ACC112 (cell line): Measurements from ENCODE around the gene MYH4.

Experiments used
- H2AFZ ChIP-seq: fragments of 200-600 bp; sonication (generic); one replicate; pipeline ENCODE4 v1.6.0; 2017; ENCODE audit warnings: antibody characterized with exemption, low read length; ENCODE audit not compliant: unreplicated experiment
- H3K27ac ChIP-seq: fragments of 200-600 bp; sonication (generic); 2 replicates; pipeline ENCODE4 v1.5.1; 2014; ENCODE audit warnings: low read depth, mild to moderate bottlenecking, antibody characterized with exemption, low read length, moderate library complexity
- H3K27me3 ChIP-seq: fragments of 200-600 bp; sonication (generic); 2 replicates; pipeline ENCODE4 v1.6.1; 2014; ENCODE audit warnings: mild to moderate bottlenecking, antibody characterized with exemption, low read length, moderate library complexity, mixed read lengths; ENCODE audit not compliant: insufficient read depth
- H3K36me3 ChIP-seq: fragments of 200-600 bp; sonication (generic); 2 replicates; pipeline ENCODE4 v1.6.1; 2016; ENCODE audit warnings: mild to moderate bottlenecking, antibody characterized with exemption, low read length, moderate library complexity, mixed read lengths; ENCODE audit not compliant: insufficient read depth
- H3K4me1 ChIP-seq: fragments of 200-600 bp; sonication (generic); one replicate; pipeline ENCODE4 v1.6.1; 2016; ENCODE audit warnings: low read length, mixed read lengths; ENCODE audit not compliant: insufficient read depth, unreplicated experiment, control insufficient read depth
- H3K4me3 ChIP-seq: fragments of 200-600 bp; sonication (generic); 2 replicates; pipeline ENCODE4 v1.5.1; 2014; ENCODE audit warnings: mild to moderate bottlenecking, low read depth, low read length
- H3K79me2 ChIP-seq: fragments of 200-600 bp; sonication (generic); one replicate; pipeline ENCODE4 v1.6.0; 2016; ENCODE audit warnings: low read length; ENCODE audit not compliant: control insufficient read depth, unreplicated experiment, insufficient read depth

Gene MYH4

GRCh38 chr17:10469459-10469858, at the start of gene MYH4:
Gene MYH4 (minus strand): TSS chr17:10469559. CDS start chr17:10466745, 2,814 bp downstream.
- no peak within 1 kb of the TSS for H3K4me3 ChIP-seq
- no peaks in the 10 kb centered on the region for H3K36me3 ChIP-seq
- H3K27ac ChIP-seq: no peak within 1 kb of the TSS
- no peak within 1 kb of the TSS for H2AFZ ChIP-seq
- no peaks in the 10 kb centered on the region for H3K4me1 ChIP-seq
- H3K27me3 ChIP-seq: no peaks in the 10 kb centered on the region
- no peaks in the 10 kb centered on the region for H3K79me2 ChIP-seq

GRCh38 chr17:10518271-10519037, 49.1 kb upstream of the MYH4 start, which contains the start of gene MYH1:
Gene MYH1 (minus strand): TSS chr17:10518542. CDS start chr17:10516642, 1,900 bp downstream.
- Histone ChIP-seq H3K4me3 (no peak within 1 kb of the TSS), H3K27me3 (no peaks in the 10 kb centered on the region), H3K36me3 (no peaks in the 10 kb centered on the region), H2AFZ (no peak within 1 kb of the TSS), H3K4me1 (no peaks in the 10 kb centered on the region), H3K27ac (no peak within 1 kb of the TSS), H3K79me2 (no peaks in the 10 kb centered on the region)

GRCh38 chr17:10516638-10517037, 47.3 kb upstream of the MYH4 start:
- Histone ChIP-seq H3K79me2 (no peaks in the 10 kb centered on the region), H3K4me3 (no peak overlapping the region), H3K27ac (no peak overlapping the region), H2AFZ (no peak overlapping the region), H3K4me1 (no peaks in the 10 kb centered on the region), H3K27me3 (no peaks in the 10 kb centered on the region), H3K36me3 (no peaks in the 10 kb centered on the region)

GRCh38 chr17:10516065-10516464, 46.7 kb upstream of the MYH4 start:
- H2AFZ ChIP-seq: no peak overlapping the region
- no peak overlapping the region for H3K4me3 ChIP-seq

GRCh38 chr17:10513299-10514067, 44.1 kb upstream of the MYH4 start:
- no peaks in the 10 kb centered on the region for H3K4me1 ChIP-seq
- H3K27me3 ChIP-seq: no peaks in the 10 kb centered on the region
- H2AFZ ChIP-seq: no peak overlapping the region
- H3K79me2 ChIP-seq: no peaks in the 10 kb centered on the region
- no peaks in the 10 kb centered on the region for H3K36me3 ChIP-seq
- H3K27ac ChIP-seq: no peak overlapping the region
- no peak overlapping the region for H3K4me3 ChIP-seq

More at GRCh38 chr17:10516065-10516464, 46.7 kb upstream of the MYH4 start:
- Histone ChIP-seq H3K36me3 (no peaks in the 10 kb centered on the region), H3K4me1 (no peaks in the 10 kb centered on the region), H3K79me2 (no peaks in the 10 kb centered on the region), H3K27me3 (no peaks in the 10 kb centered on the region), H3K27ac (no peak overlapping the region)

GRCh38 chr17:10512856-10513255, 43.5 kb upstream of the MYH4 start:
- Histone ChIP-seq H2AFZ (no peak overlapping the region), H3K36me3 (no peaks in the 10 kb centered on the region), H3K4me3 (no peak overlapping the region), H3K27ac (no peak overlapping the region), H3K79me2 (no peaks in the 10 kb centered on the region), H3K27me3 (no peaks in the 10 kb centered on the region), H3K4me1 (no peaks in the 10 kb centered on the region)

- no peaks in the 10 kb centered on the region for H3K79me2 ChIP-seq
- H3K27ac ChIP-seq: no peak overlapping the region
- H3K36me3 ChIP-seq: no peaks in the 10 kb centered on the region
- H3K4me1 ChIP-seq: no peaks in the 10 kb centered on the region
- no peaks in the 10 kb centered on the region for H3K27me3 ChIP-seq
- H2AFZ ChIP-seq: no peak overlapping the region
- no peak overlapping the region for H3K4me3 ChIP-seq
These were observed 30.6 kb upstream of the MYH4 start for GRCh38 chr17:10499950-10500349.

- H3K27me3 ChIP-seq: no peaks in the 10 kb centered on the region
- no peaks in the 10 kb centered on the region for H3K4me1 ChIP-seq
- no peaks in the 10 kb centered on the region for H3K79me2 ChIP-seq
- H2AFZ ChIP-seq: no peak overlapping the region
- no peak overlapping the region for H3K4me3 ChIP-seq
- H3K27ac ChIP-seq: no peak overlapping the region
- H3K36me3 ChIP-seq: no peaks in the 10 kb centered on the region
These were observed 22.6 kb upstream of the MYH4 start for GRCh38 chr17:10492004-10492403.

GRCh38 chr17:10482252-10482651, 12.9 kb upstream of the MYH4 start:
- no peaks in the 10 kb centered on the region for H3K4me1 ChIP-seq
- no peaks in the 10 kb centered on the region for H3K36me3 ChIP-seq
- no peak overlapping the region for H3K4me3 ChIP-seq
- no peaks in the 10 kb centered on the region for H3K27me3 ChIP-seq
- H3K79me2 ChIP-seq: no peaks in the 10 kb centered on the region
- H3K27ac ChIP-seq: no peak overlapping the region
- no peak overlapping the region for H2AFZ ChIP-seq

- Histone ChIP-seq H3K27me3 (no peaks in the 10 kb centered on the region), H3K27ac (no peak overlapping the region), H2AFZ (no peak overlapping the region), H3K36me3 (no peaks in the 10 kb centered on the region), H3K4me3 (no peak overlapping the region), H3K79me2 (no peaks in the 10 kb centered on the region), H3K4me1 (no peaks in the 10 kb centered on the region)
These were observed 8.3 kb upstream of the MYH4 start for GRCh38 chr17:10477701-10478100.

GRCh38 chr17:10474536-10474935, 5.2 kb upstream of the MYH4 start:
- H3K4me3 ChIP-seq: no peak overlapping the region
- no peaks in the 10 kb centered on the region for H3K79me2 ChIP-seq
- H2AFZ ChIP-seq: no peak overlapping the region
- no peaks in the 10 kb centered on the region for H3K36me3 ChIP-seq
- no peaks in the 10 kb centered on the region for H3K27me3 ChIP-seq
- H3K27ac ChIP-seq: no peak overlapping the region
- H3K4me1 ChIP-seq: no peaks in the 10 kb centered on the region
